ENCODE results near the gene HNRNPAB.

Gene HNRNPAB

GRCh38 chr5:178207917-178208280, 3.6 kb downstream of the HNRNPAB start:
- Histone ChIP-seq H3K4me1 (ENCODE audit: control insufficient read depth, insufficient read depth, low read length) (peaks cover 6% of the 10 kb centered on the region; the same call in 1 of the 2 replicates), H3K9me3 (ENCODE audit: control insufficient read depth, insufficient read depth, low read depth, low read length) (no peaks in the 10 kb centered on the region), H3K27ac (ENCODE audit: extremely low read depth, low read depth, low read length) (peak overlapping the region; percentile 42), H3K4me3 (ENCODE audit: low read depth, low read length) (no peak overlapping the region), H3K36me3 (ENCODE audit: control insufficient read depth in 2 of 2, insufficient read depth in 1 of 2, low read length in 2 of 2) (peaks cover 20 to 77% of the 10 kb centered on the region in 2 experiments)
- POLR2A ChIA-PET, result interaction anchor here (1.7 kb wide), 1 partner anchor 13 kb away, joined by 4 read pairs; no protein-coding TSS in a partner anchor
- CTCF ChIA-PET, result interaction anchor here (0.6 to 1.0 kb wide), 2 partner anchors 132 to 139 kb away, joined by 3 to 4 read pairs; no protein-coding TSS in a partner anchor
- peak; percentile 88 for TF ChIP-seq KLF1 (tag by site-specific recombination; IDR thresholded peaks at IDR 0.05)
- TF ChIP-seq ZBTB17 (tag by site-specific recombination; IDR thresholded peaks at IDR 0.05), result no peak

DNA sequence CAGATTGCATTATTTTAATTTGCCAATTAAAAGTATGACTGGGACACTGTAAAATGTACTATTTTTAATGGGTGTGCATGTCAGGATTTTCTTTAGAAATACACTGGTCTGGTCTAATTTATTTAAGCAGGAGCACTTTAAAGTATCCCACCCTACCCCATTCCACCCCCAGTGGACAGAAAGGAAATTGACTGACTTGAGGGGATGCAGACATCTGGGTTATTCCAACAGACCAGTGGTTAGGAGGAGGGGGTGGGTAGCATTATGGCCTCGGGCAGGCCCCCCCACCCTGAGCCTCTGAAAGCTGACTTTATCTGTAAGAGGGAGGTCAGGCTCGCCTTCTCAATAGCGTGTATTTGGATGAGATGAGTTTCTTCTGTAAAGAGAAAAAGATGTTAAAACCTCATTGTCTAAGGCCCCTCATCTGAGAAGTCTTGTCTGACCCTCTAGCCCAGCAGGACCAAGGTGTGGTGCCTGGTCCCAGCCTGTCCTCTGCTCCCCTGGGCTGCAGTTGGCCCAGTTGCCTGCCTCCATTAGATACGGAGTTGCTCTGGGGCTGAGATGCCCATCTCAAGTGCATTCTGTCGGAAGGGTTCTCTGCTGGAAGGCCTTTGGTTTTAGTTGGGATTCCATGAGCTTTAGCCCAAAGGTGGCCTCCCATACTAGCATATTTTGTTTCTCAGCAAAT, 4.4 kb downstream of the HNRNPAB start:
- Histone ChIP-seq H3K9me3 (ENCODE audit: control insufficient read depth, insufficient read depth, low read depth, low read length) (no peaks in the 10 kb centered on the region), H3K27ac (ENCODE audit: extremely low read depth, low read depth, low read length) (peak overlapping the region; percentile 31; the same call in 1 of the 2 replicates), H3K4me3 (ENCODE audit: low read depth, low read length) (no peak overlapping the region), H3K36me3 (ENCODE audit: control insufficient read depth in 2 of 2, insufficient read depth in 1 of 2, low read length in 2 of 2) (peaks cover 20 to 85% of the 10 kb centered on the region in 2 experiments), H3K4me1 (ENCODE audit: control insufficient read depth, insufficient read depth, low read length) (peaks cover 6% of the 10 kb centered on the region; the same call in 1 of the 2 replicates)
- TF ChIP-seq ZSCAN30 (tag by site-specific recombination; IDR thresholded peaks at IDR 0.05), result no peak
- TF ChIP-seq, protein P1, sequence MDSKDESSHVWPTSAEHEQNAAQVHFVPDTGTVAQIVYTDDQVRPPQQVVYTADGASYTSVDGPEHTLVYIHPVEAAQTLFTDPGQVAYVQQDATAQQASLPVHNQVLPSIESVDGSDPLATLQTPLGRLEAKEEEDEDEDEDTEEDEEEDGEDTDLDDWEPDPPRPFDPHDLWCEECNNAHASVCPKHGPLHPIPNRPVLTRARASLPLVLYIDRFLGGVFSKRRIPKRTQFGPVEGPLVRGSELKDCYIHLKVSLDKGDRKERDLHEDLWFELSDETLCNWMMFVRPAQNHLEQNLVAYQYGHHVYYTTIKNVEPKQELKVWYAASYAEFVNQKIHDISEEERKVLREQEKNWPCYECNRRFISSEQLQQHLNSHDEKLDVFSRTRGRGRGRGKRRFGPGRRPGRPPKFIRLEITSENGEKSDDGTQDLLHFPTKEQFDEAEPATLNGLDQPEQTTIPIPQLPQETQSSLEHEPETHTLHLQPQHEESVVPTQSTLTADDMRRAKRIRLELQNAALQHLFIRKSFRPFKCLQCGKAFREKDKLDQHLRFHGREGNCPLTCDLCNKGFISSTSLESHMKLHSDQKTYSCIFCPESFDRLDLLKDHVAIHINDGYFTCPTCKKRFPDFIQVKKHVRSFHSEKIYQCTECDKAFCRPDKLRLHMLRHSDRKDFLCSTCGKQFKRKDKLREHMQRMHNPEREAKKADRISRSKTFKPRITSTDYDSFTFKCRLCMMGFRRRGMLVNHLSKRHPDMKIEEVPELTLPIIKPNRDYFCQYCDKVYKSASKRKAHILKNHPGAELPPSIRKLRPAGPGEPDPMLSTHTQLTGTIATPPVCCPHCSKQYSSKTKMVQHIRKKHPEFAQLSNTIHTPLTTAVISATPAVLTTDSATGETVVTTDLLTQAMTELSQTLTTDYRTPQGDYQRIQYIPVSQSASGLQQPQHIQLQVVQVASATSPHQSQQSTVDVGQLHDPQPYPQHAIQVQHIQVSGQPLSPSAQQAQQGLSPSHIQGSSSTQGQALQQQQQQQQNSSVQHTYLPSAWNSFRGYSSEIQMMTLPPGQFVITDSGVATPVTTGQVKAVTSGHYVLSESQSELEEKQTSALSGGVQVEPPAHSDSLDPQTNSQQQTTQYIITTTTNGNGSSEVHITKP (tag by site-specific recombination; IDR thresholded peaks at IDR 0.05), result peak; percentile 40; the same call in 1 of the 2 replicates
- ChIA-PET POLR2A (interaction anchor here (1.7 kb wide), 1 partner anchor 12 kb away, joined by 4 read pairs; no protein-coding TSS in a partner anchor), CTCF (interaction anchor here (0.6 kb wide), 1 partner anchor 1069 kb away, joined by 3 read pairs; no protein-coding TSS in a partner anchor)

- H3K4me3 ChIP-seq (ENCODE audit: low read depth, low read length), result no peak overlapping the region
- peaks cover 20 to 93% of the 10 kb centered on the region in 2 experiments for H3K36me3 ChIP-seq (ENCODE audit: control insufficient read depth in 2 of 2, insufficient read depth in 1 of 2, low read length in 2 of 2)
- ChIA-PET POLR2A (interaction anchor here (0.6 kb wide), 1 partner anchor 10 kb away, joined by 4 read pairs; no protein-coding TSS in a partner anchor), CTCF (interaction anchor here (0.6 kb wide), 1 partner anchor 1070 kb away, joined by 3 read pairs; no protein-coding TSS in a partner anchor)
- peaks cover 6% of the 10 kb centered on the region; the same call in 1 of the 2 replicates for H3K4me1 ChIP-seq (ENCODE audit: control insufficient read depth, insufficient read depth, low read length)
- peak overlapping the region; percentile 31; the same call in 1 of the 2 replicates for H3K27ac ChIP-seq (ENCODE audit: extremely low read depth, low read depth, low read length)
- no peaks in the 10 kb centered on the region for H3K9me3 ChIP-seq (ENCODE audit: control insufficient read depth, insufficient read depth, low read depth, low read length)
- TF ChIP-seq ZNF239 (tag by site-specific recombination; IDR thresholded peaks at IDR 0.05) (no peak), SP3 (tag by site-specific recombination; IDR thresholded peaks at IDR 0.05) (no peak), ZNF324 (tag by site-specific recombination; IDR thresholded peaks at IDR 0.05) (no peak), ZSCAN18 (tag by site-specific recombination; IDR thresholded peaks at IDR 0.05) (no peak), ZNF785 (tag by site-specific recombination; IDR thresholded peaks at IDR 0.05) (no peak), OSR2 (tag by site-specific recombination; IDR thresholded peaks at IDR 0.05) (no peak), ZNF302 (tag by site-specific recombination; IDR thresholded peaks at IDR 0.05; ENCODE audit: low read depth) (no peak), ZNF600 (tag by site-specific recombination; IDR thresholded peaks at IDR 0.05) (0 out of 2 replicates have a peak, but pooled peaks have one; percentile 33), ZNF350 (tag by site-specific recombination; IDR thresholded peaks at IDR 0.05) (no peak), ZNF341 (tag by site-specific recombination; IDR thresholded peaks at IDR 0.05; ENCODE audit: low read depth) (0 out of 2 replicates have a peak, but pooled peaks have one; percentile 35), ZNF433 (tag by site-specific recombination; IDR thresholded peaks at IDR 0.05; ENCODE audit: low read depth) (no peak), ZNF175 (tag by site-specific recombination; IDR thresholded peaks at IDR 0.05) (no peak)
- TF ChIP-seq, protein P2, sequence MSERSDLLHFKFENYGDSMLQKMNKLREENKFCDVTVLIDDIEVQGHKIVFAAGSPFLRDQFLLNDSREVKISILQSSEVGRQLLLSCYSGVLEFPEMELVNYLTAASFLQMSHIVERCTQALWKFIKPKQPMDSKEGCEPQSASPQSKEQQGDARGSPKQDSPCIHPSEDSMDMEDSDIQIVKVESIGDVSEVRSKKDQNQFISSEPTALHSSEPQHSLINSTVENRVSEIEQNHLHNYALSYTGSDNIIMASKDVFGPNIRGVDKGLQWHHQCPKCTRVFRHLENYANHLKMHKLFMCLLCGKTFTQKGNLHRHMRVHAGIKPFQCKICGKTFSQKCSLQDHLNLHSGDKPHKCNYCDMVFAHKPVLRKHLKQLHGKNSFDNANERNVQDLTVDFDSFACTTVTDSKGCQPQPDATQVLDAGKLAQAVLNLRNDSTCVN (tag by site-specific recombination; optimal IDR thresholded peaks at IDR 0.05), result no peak
- TF ChIP-seq, protein P3, sequence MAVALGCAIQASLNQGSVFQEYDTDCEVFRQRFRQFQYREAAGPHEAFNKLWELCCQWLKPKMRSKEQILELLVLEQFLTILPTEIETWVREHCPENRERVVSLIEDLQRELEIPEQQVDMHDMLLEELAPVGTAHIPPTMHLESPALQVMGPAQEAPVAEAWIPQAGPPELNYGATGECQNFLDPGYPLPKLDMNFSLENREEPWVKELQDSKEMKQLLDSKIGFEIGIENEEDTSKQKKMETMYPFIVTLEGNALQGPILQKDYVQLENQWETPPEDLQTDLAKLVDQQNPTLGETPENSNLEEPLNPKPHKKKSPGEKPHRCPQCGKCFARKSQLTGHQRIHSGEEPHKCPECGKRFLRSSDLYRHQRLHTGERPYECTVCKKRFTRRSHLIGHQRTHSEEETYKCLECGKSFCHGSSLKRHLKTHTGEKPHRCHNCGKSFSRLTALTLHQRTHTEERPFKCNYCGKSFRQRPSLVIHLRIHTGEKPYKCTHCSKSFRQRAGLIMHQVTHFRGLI (tag by site-specific recombination; IDR thresholded peaks at IDR 0.05), result no peak
These were observed 5.2 kb downstream of the HNRNPAB start for GRCh38 chr5:178209334-178210072.

Data from HEK293 (cell line).